Peyer's patch (tissue), 4 donors: Measurements from ENCODE around the gene SORCS1. TPM values are rescaled to one million over a fixed set of nuclear protein-coding genes. Genes with fewer than 3 reads are reported as not detected.

Source experiments
- DNase-seq, 3 donors: peaks; one replicate each; pipeline ENCODE4 v3.0.0-alpha.2; 2017 to 2019
- H3K27ac ChIP-seq, 4 donors: fragments of 200-600 bp; sonication (generic); one replicate each; pipeline ENCODE4 v1.5.1; 2016 to 2019
- H3K27me3 ChIP-seq, 2 donors: fragments of 200-600 bp; sonication (generic); one replicate each; pipeline ENCODE4 v1.5.1; 2019
- H3K36me3 ChIP-seq, 3 donors: fragments of 200-600 bp; sonication (generic); one replicate each; pipeline ENCODE4 v1.5.1; 2016 to 2019
- H3K4me1 ChIP-seq, 4 donors: fragments of 200-600 bp; sonication (generic); one replicate each; pipeline ENCODE4 v1.5.1; 2016 to 2019
- H3K4me3 ChIP-seq, 4 donors: fragments of 200-600 bp; sonication (generic); 1 replicate in 3 of 4; 2 replicates in 1 of 4; pipeline ENCODE4 v1.5.1; 2016 to 2019; ENCODE audit warnings: mild to moderate bottlenecking in 1 of 4
- H3K9me3 ChIP-seq, 4 donors: fragments of 200-600 bp; sonication (generic); one replicate each; pipeline ENCODE4 v1.5.1; 2016 to 2019; ENCODE audit warnings: mild to moderate bottlenecking in 1 of 4
- CTCF ChIP-seq, 6 experiments: fragments of 450-650 bp in 4 of 6; fragments of 200-600 bp in 2 of 6; sonication (generic) in 1 of 6; IDR thresholded peaks; one replicate each; pipeline ENCODE4 v1.5.1; 2017 to 2019; ENCODE audit warnings: antibody characterized with exemption in 6 of 6, mild to moderate bottlenecking in 3 of 6, moderate library complexity in 1 of 6
- POLR2A ChIP-seq, 2 donors: fragments of 450-650 bp; IDR thresholded peaks; one replicate each; pipeline ENCODE4 v1.5.1; 2017; ENCODE audit warnings: antibody characterized with exemption in 2 of 2, mild to moderate bottlenecking in 2 of 2, moderate library complexity in 2 of 2
- total RNA-seq, 4 donors: library from RNA; depleted of rRNA; stranded (reverse); fragments of >200 nt; gene quantifications; one replicate each; pipeline ENCODE4 v1.1.0, GENCODE V29; 2016

SORCS1 gene
- total RNA-seq, 4 donors from 2014 or later, result 0.53 to 5.9 (median 2.4) TPM

- H3K27me3 ChIP-seq, result no peaks in the 10 kb centered on the region
- no peaks in the 10 kb centered on the region for H3K4me1 ChIP-seq
- no peak overlapping the region for H3K4me3 ChIP-seq
- TF ChIP-seq CTCF (IDR thresholded peaks at IDR 0.05), result no peak
- TF ChIP-seq POLR2A (IDR thresholded peaks at IDR 0.05), result no peak
- DNase-seq, result no peak
- no peak overlapping the region for H3K27ac ChIP-seq
- H3K9me3 ChIP-seq, result no peaks in the 10 kb centered on the region
- H3K36me3 ChIP-seq, result no peaks in the 10 kb centered on the region
These were observed 502.8 kb downstream of the SORCS1 start for GRCh38 chr10:106661767-106662140.

- no peak for TF ChIP-seq CTCF (IDR thresholded peaks at IDR 0.05)
- no peak for DNase-seq
- Histone ChIP-seq H3K4me1 (no peaks in the 10 kb centered on the region), H3K36me3 (no peaks in the 10 kb centered on the region), H3K4me3 (no peak overlapping the region), H3K27ac (no peak overlapping the region), H3K9me3 (no peaks in the 10 kb centered on the region), H3K27me3 (no peaks in the 10 kb centered on the region)
These were observed 503.3 kb downstream of the SORCS1 start for GRCh38 chr10:106661133-106661766.

DNA sequence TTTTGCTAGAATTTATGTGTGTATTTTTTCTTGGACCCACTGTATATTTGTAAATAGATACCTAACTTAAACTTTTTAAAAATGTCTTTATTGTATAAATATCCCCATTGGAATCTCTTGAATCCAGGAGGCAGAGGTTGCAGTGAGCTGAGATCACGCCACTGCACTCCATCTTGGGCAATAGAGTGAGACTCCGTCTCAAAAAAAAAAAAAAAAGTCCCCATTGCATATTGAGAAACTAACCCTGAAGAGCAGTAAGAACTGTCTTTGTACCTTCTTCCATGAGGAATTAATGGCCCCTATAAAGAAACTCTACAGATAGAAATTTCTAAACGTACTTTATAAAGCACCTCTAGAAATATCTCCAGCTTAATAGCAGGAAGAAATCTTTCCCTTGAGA is 504.0 kb downstream of the SORCS1 start:
- no peak for DNase-seq
- no peak for TF ChIP-seq POLR2A (IDR thresholded peaks at IDR 0.05)
- Histone ChIP-seq H3K4me1 (no peaks in the 10 kb centered on the region), H3K4me3 (no peak overlapping the region), H3K9me3 (no peaks in the 10 kb centered on the region), H3K27ac (no peak overlapping the region), H3K36me3 (no peaks in the 10 kb centered on the region), H3K27me3 (no peaks in the 10 kb centered on the region)

GRCh38 chr10:106655636-106656035 is 508.9 kb downstream of the SORCS1 start:
- Histone ChIP-seq H3K27ac (no peak overlapping the region), H3K4me3 (no peak overlapping the region), H3K36me3 (no peaks in the 10 kb centered on the region), H3K9me3 (no peaks in the 10 kb centered on the region), H3K4me1 (no peaks in the 10 kb centered on the region), H3K27me3 (no peaks in the 10 kb centered on the region)
- no peak for DNase-seq
- TF ChIP-seq CTCF (IDR thresholded peaks at IDR 0.05) (no peak), POLR2A (IDR thresholded peaks at IDR 0.05) (no peak)

GRCh38 chr10:106655165-106655564 is 509.3 kb downstream of the SORCS1 start:
- TF ChIP-seq CTCF (IDR thresholded peaks at IDR 0.05), result no peak
- TF ChIP-seq POLR2A (IDR thresholded peaks at IDR 0.05), result no peak
- Histone ChIP-seq H3K4me1 (no peaks in the 10 kb centered on the region), H3K27me3 (no peaks in the 10 kb centered on the region), H3K27ac (no peak overlapping the region), H3K4me3 (no peak overlapping the region), H3K9me3 (no peaks in the 10 kb centered on the region), H3K36me3 (no peaks in the 10 kb centered on the region)
- no peak for DNase-seq

GRCh38 chr10:106652279-106652678 is 512.2 kb downstream of the SORCS1 start:
- Histone ChIP-seq H3K9me3 (no peaks in the 10 kb centered on the region), H3K27ac (no peak overlapping the region), H3K36me3 (no peaks in the 10 kb centered on the region), H3K4me1 (no peaks in the 10 kb centered on the region), H3K27me3 (no peaks in the 10 kb centered on the region), H3K4me3 (no peak overlapping the region)
- no peak for DNase-seq
- TF ChIP-seq CTCF (IDR thresholded peaks at IDR 0.05) (no peak), POLR2A (IDR thresholded peaks at IDR 0.05) (no peak)
